IMR-90 (cell line): ENCODE results near the gene USP51. TPM values are rescaled to one million over a fixed set of nuclear protein-coding genes. Genes with fewer than 3 reads are reported as not detected.

ENCODE experiments used
- ATAC-seq: fragments of 200-7000 bp; cut with Tn5 transposase; 2 replicates; pipeline ENCODE4 v1.9.1; 2020; ENCODE audit warnings: low read depth, mild to moderate bottlenecking, moderate library complexity
- BruUV-seq: library from RNA; stranded (reverse); fragments of 400-500 nt; replicated peaks from 2 replicates; lab custom pipeline; 2021; lab: Mats Ljungman, UMichigan
- CTCF ChIA-PET: fragments of 300-600 bp; formaldehyde crosslinking; extraction: SDS; loops from one replicate; lab custom pipeline; 2021; ENCODE audit warnings: antibody characterized with exemption; lab: Yijun Ruan, JAX
- POLR2A ChIA-PET: fragments of 300-600 bp; sonication (Branson Sonifier 250); formaldehyde crosslinking; loops from one replicate; lab custom pipeline; 2022; ENCODE audit warnings: antibody characterized with exemption; ENCODE audit not compliant: unreplicated experiment; lab: Charles Lee
- DNase-seq: peaks from one replicate; pipeline ENCODE4 v3.0.0; 2013
- H2AFZ ChIP-seq: replicated peaks from 2 replicates; pipeline ENCODE3; 2013; ENCODE audit warnings: low read length, mild to moderate bottlenecking; ENCODE audit not compliant: poor library complexity
- H2AK5ac ChIP-seq: 2 replicates; pipeline ENCODE4 v1.6.1; 2013; ENCODE audit warnings: low read depth, low read length, inconsistent platforms
- H2AK9ac ChIP-seq: replicated peaks from 2 replicates; pipeline ENCODE3; 2013; ENCODE audit warnings: mild to moderate bottlenecking, low read depth, low read length, moderate library complexity; ENCODE audit not compliant: poor library complexity
- H2BK120ac ChIP-seq: 2 replicates; pipeline ENCODE4 v1.6.1; 2013; ENCODE audit warnings: low read depth, low read length, inconsistent platforms
- H2BK15ac ChIP-seq: 3 replicates; pipeline ENCODE4 v1.6.1; 2013; ENCODE audit warnings: low read depth, low read length, inconsistent platforms
- H2BK20ac ChIP-seq: 2 replicates; pipeline ENCODE4 v1.6.1; 2013; ENCODE audit warnings: low read depth, mild to moderate bottlenecking, inconsistent platforms, low read length, moderate library complexity
- H2BK5ac ChIP-seq: 2 replicates; pipeline ENCODE4 v1.6.1; 2013; ENCODE audit warnings: mild to moderate bottlenecking, low read depth, low read length, inconsistent platforms; ENCODE audit not compliant: poor library complexity, severe bottlenecking
- H3K14ac ChIP-seq: replicated peaks from 2 replicates; pipeline ENCODE4 v1.6.1; 2013; ENCODE audit warnings: low read depth, low read length, inconsistent platforms
- H3K18ac ChIP-seq: 2 replicates; pipeline ENCODE4 v1.6.1; 2013; ENCODE audit warnings: low read depth, low read length, control low read depth
- H3K23ac ChIP-seq: 2 replicates; pipeline ENCODE4 v1.6.1; 2013; ENCODE audit warnings: low read depth, low read length, inconsistent platforms
- H3K27ac ChIP-seq: 2 replicates; pipeline ENCODE4 v1.5.1; 2013; ENCODE audit warnings: mild to moderate bottlenecking, control low read depth, low read length; ENCODE audit not compliant: insufficient read depth
- H3K27me3 ChIP-seq: 2 replicates; pipeline ENCODE4 v1.6.1; 2013; ENCODE audit warnings: low read length; ENCODE audit not compliant: control insufficient read depth, insufficient read depth
- H3K36me3 ChIP-seq: 2 replicates; pipeline ENCODE4 v1.6.1; 2013; ENCODE audit warnings: low read length, mixed read lengths; ENCODE audit not compliant: control insufficient read depth, insufficient read depth
- H3K4ac ChIP-seq: 2 replicates; pipeline ENCODE4 v1.6.1; 2013; ENCODE audit warnings: low read depth, low read length, inconsistent platforms
- H3K4me1 ChIP-seq: 2 replicates; pipeline ENCODE4 v1.6.1; 2013; ENCODE audit warnings: low read length, mixed read lengths; ENCODE audit not compliant: control insufficient read depth, insufficient read depth
- H3K4me2 ChIP-seq: 2 replicates; pipeline ENCODE4 v1.6.1; 2013; ENCODE audit warnings: low read depth, mild to moderate bottlenecking, control low read depth, low read length, moderate library complexity
- H3K4me3 ChIP-seq: 2 replicates; pipeline ENCODE4 v1.5.1; 2013; ENCODE audit warnings: low read depth, mild to moderate bottlenecking, control low read depth, low read length, moderate library complexity; ENCODE audit not compliant: insufficient read depth
- H3K56ac ChIP-seq: 2 replicates; pipeline ENCODE4 v1.6.1; 2013; ENCODE audit warnings: low read length, inconsistent platforms; ENCODE audit not compliant: insufficient read depth; ENCODE audit errors: extremely low read depth
- H3K79me1 ChIP-seq, 2 experiments: 2 replicates each; pipeline ENCODE4 v1.6.1; 2013; ENCODE audit warnings: low read length in 2 of 2, inconsistent platforms in 1 of 2, low read depth in 1 of 2
- H3K9ac ChIP-seq: 2 replicates; pipeline ENCODE4 v1.6.1; 2013; ENCODE audit warnings: low read depth, low read length, control low read depth
- H3K9me1 ChIP-seq: 2 replicates; pipeline ENCODE4 v1.6.1; 2013; ENCODE audit warnings: low read length, inconsistent platforms; ENCODE audit not compliant: insufficient read depth
- H3K9me3 ChIP-seq: 2 replicates; pipeline ENCODE4 v1.6.1; 2013; ENCODE audit warnings: low read length; ENCODE audit not compliant: control insufficient read depth, insufficient read depth
- H4K20me1 ChIP-seq: 2 replicates; pipeline ENCODE4 v1.6.1; 2013; ENCODE audit warnings: low read length, inconsistent platforms; ENCODE audit not compliant: insufficient read depth
- H4K5ac ChIP-seq: 2 replicates; pipeline ENCODE4 v1.6.1; 2013; ENCODE audit warnings: mild to moderate bottlenecking, low read depth, low read length, control low read depth
- H4K8ac ChIP-seq, 2 experiments: 2 replicates each; pipeline ENCODE4 v1.6.1; 2013; ENCODE audit warnings: low read depth in 2 of 2, low read length in 2 of 2, control low read depth in 1 of 2, inconsistent platforms in 1 of 2
- H4K91ac ChIP-seq: 2 replicates; pipeline ENCODE4 v1.6.1; 2013; ENCODE audit warnings: low read depth, low read length, inconsistent platforms; ENCODE audit not compliant: insufficient read depth
- FOS ChIP-seq: fragments of 150-350 bp; IDR thresholded peaks from 2 replicates; pipeline ENCODE4 v1.6.1; 2016; ENCODE audit warnings: low read depth, low read length
- MXI1 ChIP-seq: IDR thresholded peaks from 2 replicates; pipeline ENCODE4 v1.6.1; 2012; ENCODE audit warnings: low read depth, mild to moderate bottlenecking, low read length, moderate library complexity, borderline replicate concordance
- WGBS, 2 experiments: methylation state at CpG; one replicate each; pipeline versions ENCODE4 v1.1.5 to v1.1.7; 2013; ENCODE audit warnings: missing lambda C conversion rate in 2 of 2; ENCODE audit not compliant: insufficient read length in 1 of 2; ENCODE audit errors: extremely low coverage in 2 of 2; 5-methylcytosine and 5-hydroxymethylcytosine counted together
- dilution Hi-C: fragments of 300-500 bp; cut with HindIII; formaldehyde crosslinking; loops from one replicate; pipeline ENCODE4 v1.14.3; 2018; ENCODE audit warnings: low sequenced_read_pairs; ENCODE audit not compliant: unreplicated experiment
- in situ Hi-C: fragments of 300-500 bp; cut with MboI; formaldehyde crosslinking; loops from 3 replicates; pipeline ENCODE4 v1.14.3; 2019; ENCODE audit warnings: low sequenced_read_pairs, inconsistent platforms, mixed read lengths
- intact Hi-C: fragments of 100-400 bp; cut with micrococcal nuclease; formaldehyde crosslinking; loops from 2 replicates; pipeline ENCODE4 v1.10.0; 2022
- polyA plus RNA-seq, 3 experiments: library from polyadenylated mRNA; depleted of rRNA; stranded (reverse); fragments of >200 nt; gene quantifications; 2 replicates each; pipeline ENCODE4 v1.2.3, GENCODE V29; 2012; ENCODE audit warnings: low replicate concordance in 1 of 3
- total RNA-seq: library from RNA; depleted of rRNA; stranded (reverse); fragments of >200 nt; gene quantifications from 2 replicates; pipeline ENCODE4 v1.2.3, GENCODE V29; 2012
- TF ChIP-seq, protein P1 (sequence below): fragments of 150-350 bp; IDR thresholded peaks from 2 replicates; pipeline ENCODE4 v1.6.1; 2017; ENCODE audit warnings: mild to moderate bottlenecking, antibody characterized with exemption, low read length, low read depth

USP51 gene
- total and polyA plus RNA-seq, 2 of the 4 experiments (the other 2 are of a cell fraction): 0.26 to 2.0 TPM

DNA sequence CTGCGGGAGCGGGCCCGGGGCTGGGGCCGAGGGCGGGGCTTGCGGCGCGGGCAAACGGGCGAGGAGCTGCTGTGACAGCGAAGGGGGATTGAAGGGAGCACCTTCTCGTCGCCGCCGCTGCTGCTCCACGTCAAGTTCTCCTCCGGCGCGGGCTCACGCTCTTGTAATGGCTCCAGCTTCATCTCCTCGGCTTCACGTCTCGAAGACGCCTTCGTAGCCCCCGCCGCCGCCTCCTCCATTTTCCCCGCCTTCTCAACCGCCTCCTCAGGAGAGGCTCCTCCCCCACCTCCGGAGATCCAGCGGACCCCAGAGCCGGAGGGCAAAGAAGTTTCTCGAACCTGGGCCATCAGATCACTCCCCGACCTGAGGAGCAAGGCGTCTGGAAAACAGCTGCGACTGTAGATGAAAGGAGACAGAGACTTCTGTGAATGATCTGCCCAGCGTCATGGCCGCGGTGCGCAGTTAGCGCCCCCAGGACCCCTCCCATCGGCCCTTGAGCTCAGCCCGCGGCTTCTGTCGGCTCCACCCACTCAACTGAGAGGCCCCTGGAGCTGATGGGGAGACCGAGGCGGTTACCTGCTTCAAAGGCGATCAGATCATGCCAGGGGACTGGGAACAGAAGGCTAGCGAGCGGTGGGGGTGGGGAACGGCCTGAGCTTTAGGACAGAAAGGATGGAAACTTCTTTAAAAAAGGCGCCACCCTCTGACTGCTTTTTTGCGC lies 895 bp downstream of the USP51 start:
- Histone ChIP-seq H2BK20ac (no peak overlapping the region; the same call in 1 of the 2 replicates), H2AK9ac (no peak overlapping the region), H3K36me3 (no peaks in the 10 kb centered on the region), H3K4me3 (peak overlapping the region; percentile 86), H2BK5ac (peak overlapping the region; percentile 66), H3K79me1 (no peaks in the 10 kb centered on the region), H2AK5ac (no peak overlapping the region), H2BK120ac (peak overlapping the region; percentile 52), H3K56ac (peak overlapping the region; percentile 78; the same call in 1 of the 2 replicates), H3K14ac (peak overlapping the region; percentile 77), H4K8ac (peak overlapping the region; percentile 80 to 84; a peak in 2 of 4 replicates), H3K27ac (peak overlapping the region; percentile 93), H3K4ac (peak overlapping the region; percentile 11), H3K18ac (peak overlapping the region; percentile 49; the same call in 1 of the 2 replicates), H4K5ac (peak overlapping the region; percentile 50; the same call in 1 of the 2 replicates), H3K23ac (no peak overlapping the region), H3K4me2 (peak overlapping the region; percentile 77), H2BK15ac (no peak overlapping the region), H3K27me3 (peaks cover 2% of the 10 kb centered on the region), H3K9ac (peak overlapping the region; percentile 88), H2AFZ (peak overlapping the region; percentile 95), H4K91ac (peak overlapping the region; percentile 44), H4K20me1 (no peaks in the 10 kb centered on the region), H3K9me3 (no peaks in the 10 kb centered on the region), H3K4me1 (no peaks in the 10 kb centered on the region), H3K9me1 (no peaks in the 10 kb centered on the region)
- DNase-seq (peak; percentile 8), ATAC-seq (peak; percentile 82)
- intact Hi-C loops: no loop called here
- TF ChIP-seq, protein P1, sequence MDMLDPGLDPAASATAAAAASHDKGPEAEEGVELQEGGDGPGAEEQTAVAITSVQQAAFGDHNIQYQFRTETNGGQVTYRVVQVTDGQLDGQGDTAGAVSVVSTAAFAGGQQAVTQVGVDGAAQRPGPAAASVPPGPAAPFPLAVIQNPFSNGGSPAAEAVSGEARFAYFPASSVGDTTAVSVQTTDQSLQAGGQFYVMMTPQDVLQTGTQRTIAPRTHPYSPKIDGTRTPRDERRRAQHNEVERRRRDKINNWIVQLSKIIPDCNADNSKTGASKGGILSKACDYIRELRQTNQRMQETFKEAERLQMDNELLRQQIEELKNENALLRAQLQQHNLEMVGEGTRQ: no peak
- TF ChIP-seq FOS (no peak), MXI1 (no peak)
- in situ Hi-C loops: loop anchor here (25.0 kb wide), 1 partner anchor 224 kb away; the partner anchor contains the start of gene RRAGB
- ChIA-PET POLR2A (no interaction called here), CTCF (no interaction called here)
- dilution Hi-C loops: no loop called here
- BruUV-seq: no TSS peak
- WGBS, 2 experiments: 29% methylated on average over 19 of the region's 54 CpGs; no CpG with 5 or more reads in 1 of the 2 experiments
